GM18867 (cell line): ENCODE measurements around the gene CARD8.
A peak's percentile ranks its signal among the peaks of the same experiment; 100 is the strongest.
"Not testable (repeated sequence)": the region's sequence is repeated elsewhere in the genome, so short reads cannot be mapped to it uniquely, and the experiment has no call there.

Experiments used
- ATAC-seq: cut with Tn5 transposase; IDR thresholded peaks from one replicate; pipeline ENCODE4 v1.9.1; 2021; ENCODE audit warnings: mild to moderate bottlenecking, moderate library complexity; ENCODE audit not compliant: unreplicated experiment

Gene CARD8

DNA sequence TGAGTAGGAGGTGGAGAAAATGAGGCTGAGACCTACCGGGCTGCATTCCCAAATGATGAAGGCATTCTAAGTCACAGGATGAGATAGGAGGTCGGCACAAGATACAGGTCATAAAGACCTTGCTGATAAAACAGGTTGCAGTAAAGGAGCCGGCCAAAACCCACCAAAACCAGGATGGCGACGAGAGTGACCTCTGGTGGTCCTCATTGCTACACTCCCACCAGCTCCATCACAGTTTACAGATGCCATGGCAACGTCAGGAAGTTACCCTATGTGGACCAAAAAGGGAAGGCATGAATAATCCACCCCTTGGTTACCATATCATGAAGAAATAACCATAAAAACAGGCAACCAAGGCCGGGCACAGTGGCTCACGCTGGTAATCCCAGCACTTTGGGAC, 9.6 kb upstream of the CARD8 start:
- not testable (repeated sequence) for ATAC-seq

DNA sequence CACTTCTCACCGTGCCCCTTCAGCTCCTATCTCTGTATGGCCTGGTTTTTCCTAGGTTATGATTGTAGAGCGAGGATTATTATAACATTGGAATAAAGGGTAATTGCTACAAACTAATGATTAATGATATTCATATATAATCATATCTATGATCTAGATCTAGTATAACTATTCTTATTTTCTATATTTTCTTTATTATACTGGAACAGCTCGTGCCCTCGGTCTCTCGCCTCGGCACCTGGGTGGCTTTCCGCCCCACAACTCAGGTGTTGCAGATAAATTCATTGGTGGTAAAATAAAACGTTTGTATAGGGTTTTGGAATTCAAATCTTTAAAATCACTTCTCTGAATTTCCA, 4.6 kb upstream of the CARD8 start:
- ATAC-seq, result not testable (repeated sequence)

DNA sequence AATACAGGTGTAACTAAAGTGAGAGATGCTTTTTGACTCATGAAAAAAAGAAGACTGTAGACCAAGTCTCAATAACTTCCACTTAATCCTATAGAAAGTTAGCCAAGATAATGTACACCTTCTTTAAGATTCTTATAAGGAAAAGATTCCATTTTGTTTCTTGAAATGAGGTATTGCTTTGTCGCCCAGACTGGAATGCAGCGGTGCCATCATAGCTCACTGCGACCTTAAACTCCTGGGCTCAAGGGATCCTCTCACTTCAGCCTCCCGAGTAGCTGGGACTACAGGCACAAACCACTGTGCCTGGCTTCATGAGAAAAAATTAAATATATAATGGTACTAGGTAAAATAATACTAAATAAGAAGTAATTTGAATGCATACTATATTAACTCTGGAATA, 3.3 kb upstream of the CARD8 start:
- not testable (repeated sequence) for ATAC-seq

DNA sequence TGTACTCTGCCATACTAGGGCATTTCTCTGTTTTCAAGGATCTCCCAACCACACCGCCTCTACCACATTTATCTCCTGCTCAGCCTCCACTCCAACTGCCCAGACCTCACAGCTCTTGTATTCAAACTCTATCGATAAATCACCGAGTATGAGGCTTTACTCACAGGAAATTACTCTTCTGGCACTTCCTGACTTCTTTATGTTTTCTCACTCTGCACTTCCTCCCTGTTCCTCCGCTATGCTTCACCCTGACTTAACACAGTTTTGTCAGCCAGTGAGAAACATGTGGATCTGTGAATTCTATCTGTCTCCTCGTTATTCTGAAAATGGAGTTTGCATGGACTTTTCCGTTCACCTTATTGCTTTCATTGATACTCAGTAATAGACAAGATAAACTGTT, 2.6 kb upstream of the CARD8 start:
- ATAC-seq, result no peak

DNA sequence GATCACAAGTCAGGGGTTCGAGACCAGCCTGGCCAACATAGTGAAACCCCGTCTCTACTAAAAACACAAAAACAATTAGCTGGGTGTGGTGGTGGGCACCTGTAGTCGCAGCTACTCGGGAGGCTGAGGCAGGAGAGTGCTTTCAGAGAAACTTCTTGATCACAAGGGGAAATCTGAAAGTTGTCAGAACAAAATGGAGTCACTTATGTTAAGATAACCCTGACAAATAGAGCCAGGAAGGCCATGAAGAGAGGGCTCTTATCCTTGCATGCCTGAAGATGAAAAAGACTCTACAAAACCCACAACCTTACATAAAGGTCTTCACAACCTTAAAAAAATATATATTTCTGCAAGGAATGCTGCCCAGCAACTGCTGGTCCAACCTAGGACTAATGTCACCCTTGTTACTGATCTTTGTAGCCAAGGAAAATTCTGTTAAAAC, 1.2 kb downstream of the CARD8 start:
- ATAC-seq, result no peak

DNA sequence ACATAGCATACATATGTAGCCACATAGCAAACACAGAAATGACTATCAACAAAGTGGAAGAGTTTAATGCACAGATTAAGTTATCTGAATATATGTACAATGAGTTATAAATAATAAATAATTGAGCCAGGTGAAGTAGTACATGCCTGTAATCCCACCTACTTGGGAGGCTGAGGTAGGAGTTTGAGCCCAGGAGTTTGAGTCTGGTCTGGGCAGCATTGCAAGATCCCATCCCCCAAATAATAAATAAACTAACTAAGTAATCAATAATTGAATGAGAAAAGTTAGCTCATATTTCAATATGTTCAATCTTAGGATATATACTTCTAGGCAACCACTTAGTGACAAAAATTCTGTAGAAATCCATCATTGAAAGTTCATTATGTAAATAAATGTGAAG, 1.7 kb downstream of the CARD8 start:
- no peak for ATAC-seq

DNA sequence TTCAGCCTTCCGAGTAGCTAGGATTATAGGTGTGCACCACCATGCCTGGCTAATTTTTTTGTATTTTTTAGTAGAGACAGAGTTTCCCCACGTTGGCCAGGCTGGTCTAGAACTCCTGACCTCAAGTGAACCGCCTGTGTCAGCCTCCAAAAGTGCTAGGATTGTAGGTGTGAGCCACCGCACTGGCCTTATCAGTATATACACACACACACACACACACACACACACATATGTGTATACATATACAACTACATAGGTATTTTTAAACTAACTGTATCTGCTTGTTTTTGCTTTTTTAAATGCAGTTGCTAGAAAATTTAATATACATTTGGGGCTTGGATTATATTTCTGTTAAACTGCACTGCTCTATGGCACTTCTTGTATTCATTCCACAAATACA, 3.1 kb downstream of the CARD8 start:
- no peak for ATAC-seq

DNA sequence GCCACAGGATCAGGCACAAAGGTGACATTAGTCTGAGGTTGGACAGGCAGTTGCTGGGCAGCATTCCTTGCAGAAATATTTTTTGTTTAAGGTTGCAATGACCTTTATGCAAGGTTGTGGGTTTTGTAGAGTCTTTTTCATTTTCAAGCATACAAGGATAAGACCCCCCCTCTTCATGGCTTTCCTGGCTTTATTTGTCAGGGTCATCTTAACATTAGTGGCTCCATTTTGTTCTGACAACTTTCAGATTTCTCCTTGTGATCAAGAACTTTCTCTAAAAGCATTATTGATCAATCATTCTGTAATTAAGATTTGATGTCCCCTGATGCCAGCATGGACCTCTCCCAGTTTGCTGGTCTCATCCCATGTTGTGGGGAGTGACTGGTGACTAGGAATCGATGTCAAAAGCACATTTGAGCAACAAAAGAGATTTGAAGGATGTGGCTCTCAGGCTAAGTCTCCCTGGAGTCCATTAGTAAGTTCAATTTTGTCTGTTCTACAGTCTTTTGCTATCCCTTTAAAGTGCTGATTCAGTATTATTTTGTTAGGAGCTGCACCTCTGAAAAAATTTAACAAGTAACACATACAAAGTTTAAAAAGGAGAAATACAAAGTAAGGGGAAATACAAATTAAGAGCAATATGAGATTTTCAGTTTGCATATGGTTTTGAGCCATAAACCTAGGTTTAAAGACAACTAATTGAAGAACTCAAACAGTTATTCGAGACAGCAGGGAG, 5.3 kb downstream of the CARD8 start:
- ATAC-seq, result no peak

DNA sequence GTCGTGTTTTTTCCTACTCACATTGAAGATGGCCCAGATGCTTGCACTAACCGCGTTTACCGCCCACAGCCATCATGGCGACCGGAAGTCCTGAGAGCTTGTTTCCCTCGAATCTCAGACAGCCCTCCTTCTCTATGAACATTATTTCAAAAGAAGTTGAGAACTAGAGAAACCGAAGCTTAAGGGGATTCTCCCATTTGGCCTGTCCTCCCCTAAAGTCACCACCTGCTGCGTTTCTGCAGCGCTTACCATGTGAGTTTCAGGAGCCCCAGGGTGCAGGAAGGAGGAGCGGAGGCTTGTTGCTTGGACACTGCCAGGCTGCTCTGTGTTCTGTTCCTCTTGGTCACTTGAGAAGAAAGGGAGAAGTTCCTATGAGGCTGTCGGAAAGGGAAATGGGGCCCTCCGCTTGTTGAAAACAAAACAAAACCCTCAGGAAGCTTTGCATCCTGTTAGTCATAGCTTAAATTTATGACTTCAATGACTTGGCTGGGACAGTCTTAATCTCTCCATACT, 6.2 kb downstream of the CARD8 start:
- peak; percentile 52 for ATAC-seq

DNA sequence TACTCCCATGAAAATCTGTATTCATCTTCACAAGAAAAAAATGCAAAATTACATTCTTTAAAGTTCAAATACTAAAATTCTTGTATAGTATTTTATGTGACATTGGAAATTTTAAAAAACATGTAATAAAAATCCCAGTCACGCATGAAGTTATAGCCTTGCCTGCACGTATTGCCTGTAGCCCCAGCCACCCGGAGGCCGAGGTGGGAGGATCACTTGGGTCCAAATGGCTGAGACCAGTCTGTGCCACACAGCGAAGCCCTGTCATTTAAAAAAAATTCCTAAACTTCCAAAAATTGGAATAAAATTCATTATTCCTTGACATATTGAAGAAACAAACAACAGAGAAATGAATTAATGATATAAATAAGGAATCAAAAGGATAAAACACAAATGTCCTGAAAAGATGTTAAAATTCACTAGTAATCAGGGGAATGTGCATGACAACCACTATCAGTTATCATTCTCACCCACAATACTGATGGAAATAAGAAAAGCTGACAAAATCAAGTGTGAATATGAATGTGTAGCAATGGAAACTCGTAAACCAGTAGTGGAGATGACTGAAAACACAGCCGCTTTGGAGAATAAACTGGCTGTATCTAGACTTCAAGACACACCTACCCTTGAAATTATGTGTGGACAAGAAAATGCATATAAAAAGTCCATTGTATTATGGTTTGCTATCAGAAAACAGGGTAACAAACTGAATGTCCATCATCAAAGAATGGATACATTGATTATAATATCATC, 7.5 kb downstream of the CARD8 start:
- ATAC-seq, result no peak

DNA sequence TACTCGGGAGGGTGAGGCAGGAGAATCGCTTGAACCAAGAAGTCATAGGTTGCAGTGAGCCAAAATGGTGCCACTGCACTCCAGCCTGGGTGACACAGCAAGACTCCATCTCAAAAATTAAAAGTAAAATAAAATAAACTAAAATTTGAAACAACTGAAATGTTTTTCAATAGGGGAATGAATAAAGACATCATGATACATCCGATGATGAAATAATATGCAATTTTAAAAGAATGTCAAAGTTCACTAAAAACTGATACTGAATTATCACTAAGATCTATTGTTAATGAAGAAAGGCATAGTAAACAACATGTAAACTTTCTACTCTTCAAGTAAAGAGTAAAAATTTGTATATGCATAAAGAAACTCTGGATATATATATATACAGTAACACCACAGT, 8.5 kb downstream of the CARD8 start:
- ATAC-seq, result no peak

DNA sequence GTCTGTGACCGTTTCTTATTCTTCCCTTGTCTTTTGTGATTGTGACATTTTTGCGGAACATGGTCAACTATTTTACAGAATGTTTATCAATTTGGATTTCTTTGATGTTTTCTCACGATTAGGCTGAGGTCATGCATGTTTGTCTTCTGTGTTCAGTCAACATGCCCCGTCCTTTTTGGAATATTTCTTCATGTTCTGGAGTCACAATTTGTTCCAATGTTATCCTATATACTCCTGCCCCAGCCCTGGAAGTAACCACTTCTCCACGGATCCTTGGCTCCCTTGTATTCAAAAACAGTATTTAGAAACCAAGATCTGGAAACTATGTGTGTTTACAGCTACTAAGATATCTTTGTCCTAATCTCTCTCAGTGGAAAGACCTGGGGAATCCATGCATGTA, 9.6 kb downstream of the CARD8 start:
- ATAC-seq, result no peak

DNA sequence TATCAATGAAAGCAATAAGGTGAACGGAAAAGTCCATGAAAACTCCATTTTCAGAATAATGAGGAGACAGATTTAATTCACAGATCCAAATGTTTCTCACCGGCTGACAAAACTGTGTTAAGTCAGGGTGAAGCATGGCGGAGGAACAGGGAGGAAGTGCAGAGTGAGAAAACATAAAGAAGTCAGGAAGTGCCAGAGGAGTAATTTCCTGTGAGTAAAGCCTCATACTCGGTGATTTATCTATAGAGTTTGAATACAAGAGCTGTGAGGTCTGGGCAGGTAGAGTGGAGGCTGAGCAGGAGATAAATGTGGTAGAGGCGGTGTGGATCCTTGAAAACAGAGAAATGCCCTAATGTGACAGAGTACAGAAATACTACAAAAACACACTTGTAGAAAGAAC, 11.4 kb downstream of the CARD8 start:
- no peak for ATAC-seq

DNA sequence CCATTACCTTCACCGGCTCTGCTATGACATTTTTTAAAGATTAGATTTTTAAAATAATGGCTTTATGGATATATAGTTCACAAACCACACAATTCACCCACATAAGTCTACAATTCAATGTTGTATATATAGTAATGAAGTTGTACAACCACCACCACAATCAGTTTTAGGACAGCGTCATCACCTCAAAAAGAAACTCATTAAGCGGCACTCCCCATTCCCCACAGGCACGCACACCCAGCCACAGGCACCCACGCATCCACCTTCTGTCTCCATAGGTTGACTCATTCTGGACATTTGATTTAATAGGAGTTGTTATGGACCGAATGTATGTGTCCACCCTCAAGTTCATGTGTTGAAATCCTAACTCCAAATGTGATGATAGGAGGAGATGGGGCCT, 13.9 kb downstream of the CARD8 start:
- ATAC-seq, result not testable (repeated sequence)

DNA sequence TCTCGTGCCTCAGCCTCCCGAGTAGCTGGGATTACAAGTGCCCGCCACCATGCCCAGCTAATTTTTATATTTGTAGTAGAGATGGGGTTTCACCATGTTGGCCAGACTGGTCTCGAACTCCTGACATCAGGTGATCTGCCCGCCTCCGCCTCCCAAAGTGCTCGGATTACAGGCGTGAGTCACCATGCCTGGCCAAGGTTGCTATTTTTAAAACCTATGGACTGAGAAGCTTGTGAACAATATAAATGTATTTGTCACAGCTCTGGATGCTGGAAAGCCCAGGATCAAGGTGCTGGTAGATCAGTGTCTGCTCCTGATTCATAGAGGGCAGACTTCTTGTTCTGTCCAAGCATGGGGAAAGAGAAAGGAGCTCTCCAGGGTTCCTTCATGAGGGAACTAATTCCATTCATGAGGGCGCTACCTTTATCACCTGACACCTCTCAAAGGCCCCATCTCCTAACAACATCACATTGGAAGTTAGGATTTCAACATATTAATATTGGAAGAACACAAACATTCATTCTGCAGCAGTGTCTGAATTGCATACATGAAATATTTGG, 16.1 kb downstream of the CARD8 start:
- ATAC-seq, result no peak

DNA sequence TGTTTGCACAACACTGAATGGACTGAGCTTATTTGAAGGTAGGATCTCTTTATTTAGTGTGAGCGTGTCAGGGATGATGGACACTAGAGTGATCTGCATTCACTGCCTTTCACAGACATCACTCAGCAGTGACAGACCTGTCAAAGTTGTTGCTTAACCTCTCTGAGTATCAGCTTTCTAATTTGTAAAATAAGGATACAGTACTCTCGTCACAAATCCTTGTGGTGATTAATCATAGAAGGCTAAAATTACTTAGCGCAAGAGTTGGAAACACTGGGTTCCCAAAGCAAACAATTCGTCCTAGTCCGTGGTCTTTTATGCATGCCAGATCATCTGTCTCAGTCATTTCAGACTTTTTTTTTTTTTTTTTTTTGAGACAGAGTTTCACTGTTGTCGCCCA, 16.6 kb downstream of the CARD8 start:
- ATAC-seq, result no peak

DNA sequence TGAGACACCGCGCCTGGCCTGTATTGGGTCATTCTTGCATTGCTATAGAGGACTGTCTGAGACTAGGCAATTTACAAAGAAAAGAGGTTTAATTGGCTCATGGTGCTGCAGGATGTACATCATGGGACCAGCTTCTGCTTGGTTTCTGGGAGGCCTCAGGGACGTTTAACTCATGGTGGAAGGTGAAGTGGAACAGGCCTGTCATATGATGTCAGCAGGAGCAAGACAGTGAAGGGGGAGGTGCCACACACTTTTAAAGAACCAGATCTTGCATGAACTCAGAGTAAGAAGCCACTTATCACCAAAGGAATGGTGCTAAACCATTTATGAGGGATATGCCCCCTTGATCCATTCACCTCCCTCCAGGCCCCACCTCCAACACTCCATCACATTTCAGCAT, 18.7 kb downstream of the CARD8 start:
- no peak for ATAC-seq

DNA sequence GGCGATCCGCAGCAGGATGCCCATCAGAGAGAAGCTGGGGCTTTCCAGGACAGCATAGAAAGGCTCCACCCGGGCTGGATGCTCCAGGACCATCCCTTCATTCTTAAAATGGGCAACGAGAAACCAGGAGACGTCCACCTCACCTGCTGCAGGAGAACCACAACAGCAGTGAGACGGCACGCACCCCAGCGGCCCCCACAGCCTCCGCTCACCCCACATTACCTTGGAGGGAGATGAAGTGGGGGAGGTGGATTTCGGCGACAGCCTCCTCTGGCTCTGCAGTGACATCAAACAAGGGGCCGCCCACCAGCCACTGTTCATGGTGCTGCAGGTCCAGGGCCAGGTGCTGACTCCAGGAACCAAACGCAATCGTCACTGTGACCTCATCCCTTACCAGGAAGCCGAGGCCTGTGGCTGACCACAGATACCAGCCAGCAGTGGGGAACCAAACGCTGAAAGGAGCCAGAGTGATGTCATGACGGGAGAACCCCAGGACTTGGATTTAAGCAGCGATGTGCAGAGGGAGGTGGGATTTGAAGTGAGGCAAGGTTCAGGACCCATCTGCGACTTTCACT, 25.1 kb downstream of the CARD8 start:
- no peak for ATAC-seq

DNA sequence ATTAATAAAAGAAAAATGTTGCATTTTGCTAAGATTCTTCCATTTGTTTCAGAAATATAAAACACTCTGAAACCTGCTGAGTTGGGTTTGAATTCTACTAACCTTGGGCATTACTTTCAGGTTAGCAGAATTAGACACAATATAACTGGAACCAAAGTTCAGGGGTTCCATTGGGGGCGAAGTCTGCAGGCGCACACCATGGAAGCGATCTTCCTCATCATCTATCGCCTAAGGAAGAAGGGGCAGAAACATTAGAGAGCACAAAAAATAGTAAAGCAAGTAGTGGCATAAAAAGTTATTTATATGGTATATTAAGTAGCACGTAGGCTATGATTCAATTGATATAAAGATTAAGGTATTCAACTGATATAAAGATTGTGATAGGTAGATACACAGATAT, 34.1 kb downstream of the CARD8 start:
- no peak for ATAC-seq

DNA sequence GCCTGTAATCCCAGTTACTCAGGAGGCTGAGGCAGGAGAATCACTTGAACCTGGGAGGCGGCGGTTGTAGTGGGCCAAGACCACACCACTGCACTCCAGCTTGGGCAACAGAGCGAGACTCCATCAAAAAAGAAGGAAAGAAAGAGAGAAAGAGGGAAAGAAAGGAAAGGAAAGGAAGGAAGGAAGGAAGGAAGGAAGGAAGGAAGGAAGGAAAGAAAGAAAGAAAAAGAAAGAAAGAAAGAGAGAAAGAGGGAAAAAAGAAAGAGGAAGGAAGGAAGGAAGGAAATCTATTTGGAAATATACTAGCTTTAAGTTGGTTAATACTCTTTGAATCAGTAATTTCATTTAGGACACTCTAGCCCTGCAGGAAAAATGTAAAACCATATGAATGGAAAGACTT, 34.9 kb downstream of the CARD8 start:
- ATAC-seq, result not testable (repeated sequence)

DNA sequence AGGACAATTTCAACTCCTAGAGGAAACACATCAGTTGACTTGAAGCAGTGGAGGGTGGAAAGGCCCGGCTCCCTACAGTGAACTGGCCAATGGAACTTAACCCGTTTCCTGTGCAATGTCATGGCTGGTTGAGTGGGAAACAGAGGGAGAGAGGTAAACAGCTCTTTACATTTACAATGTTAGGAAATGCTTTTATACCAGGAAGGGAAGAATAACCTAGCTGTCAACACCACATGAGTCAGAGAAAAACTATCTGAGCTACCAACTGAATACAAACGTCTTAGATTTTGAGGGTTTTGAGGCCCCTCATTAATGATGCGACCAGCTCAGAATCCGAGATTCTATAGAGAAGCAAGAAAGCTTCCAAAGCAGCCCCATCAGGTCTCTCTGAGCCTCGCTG, 36.7 kb downstream of the CARD8 start:
- no peak for ATAC-seq

DNA sequence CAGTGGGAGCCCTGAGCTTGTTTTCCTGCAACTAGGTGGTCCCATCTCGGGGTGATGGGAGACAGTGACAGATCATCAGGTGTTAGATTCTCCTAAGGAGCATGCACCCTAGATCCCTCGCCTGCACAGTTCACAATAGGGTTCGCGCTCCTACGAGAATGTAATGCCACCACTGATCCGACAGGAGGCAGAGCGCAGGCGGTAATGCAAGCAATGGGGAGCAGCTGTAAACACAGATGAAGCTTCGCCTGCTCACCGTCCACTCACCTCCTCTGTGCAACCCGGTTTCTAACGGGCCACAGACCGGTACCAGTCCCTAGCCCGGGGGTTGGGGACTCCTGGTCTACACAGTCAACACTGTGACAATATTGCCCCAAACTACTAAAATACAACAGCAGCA, 38.8 kb downstream of the CARD8 start:
- no peak for ATAC-seq
